Suprapubic skin (tissue), 4 donors: ENCODE data around the gene RASD1. TPM values are rescaled to one million over a fixed set of nuclear protein-coding genes. Genes with fewer than 3 reads are reported as not detected.

Source experiments
- DNase-seq, 2 donors: peaks; one replicate each; pipeline ENCODE4 v3.0.0-alpha.2; 2019; ENCODE audit warnings: low spot score in 2 of 2
- H3K27ac ChIP-seq: fragments of 200-600 bp; sonication (generic); one replicate; pipeline ENCODE4 v1.5.1; 2019
- H3K27me3 ChIP-seq: fragments of 200-600 bp; sonication (generic); one replicate; pipeline ENCODE4 v1.5.1; 2019
- H3K36me3 ChIP-seq: fragments of 200-600 bp; sonication (generic); one replicate; pipeline ENCODE4 v1.5.1; 2019
- H3K4me1 ChIP-seq: fragments of 200-600 bp; sonication (generic); one replicate; pipeline ENCODE4 v1.5.1; 2019
- H3K4me3 ChIP-seq: fragments of 200-600 bp; sonication (generic); one replicate; pipeline ENCODE4 v1.5.1; 2019; ENCODE audit warnings: mild to moderate bottlenecking
- H3K9me3 ChIP-seq: fragments of 200-600 bp; sonication (generic); one replicate; pipeline ENCODE4 v1.5.1; 2019
- CTCF ChIP-seq, 2 donors: fragments of 200-600 bp in 1 of 2; fragments of 450-650 bp in 1 of 2; sonication (generic) in 1 of 2; IDR thresholded peaks; one replicate each; pipeline ENCODE4 v1.5.1; 2016 to 2019; ENCODE audit warnings: antibody characterized with exemption in 2 of 2, mild to moderate bottlenecking in 1 of 2, moderate library complexity in 1 of 2
- EP300 ChIP-seq: sonication (generic); formaldehyde crosslinking; IDR thresholded peaks from one replicate; pipeline ENCODE4 v1.6.1; 2017; ENCODE audit warnings: antibody characterized with exemption
- POLR2A ChIP-seq, 2 donors: fragments of 450-650 bp; IDR thresholded peaks; one replicate each; pipeline ENCODE4 v1.6.1; 2017; ENCODE audit warnings: antibody characterized with exemption in 2 of 2, mild to moderate bottlenecking in 2 of 2, moderate library complexity in 2 of 2
- POLR2AphosphoS5 ChIP-seq, 3 donors: sonication (generic); formaldehyde crosslinking; IDR thresholded peaks; one replicate each; pipeline ENCODE4 v1.6.1; 2017; ENCODE audit warnings: antibody characterized with exemption in 3 of 3
- WGBS: methylation state at CpG from one replicate; pipeline ENCODE4 v1.1.5; 2018; 5-methylcytosine and 5-hydroxymethylcytosine counted together
- total RNA-seq, 4 donors: library from RNA; depleted of rRNA; stranded (reverse); fragments of >200 nt; gene quantifications; one replicate each; pipeline ENCODE4 v1.1.0, GENCODE V29; 2016

RASD1 gene
- total RNA-seq, 4 donors from 2014 or later: 11.7 to 31.1 (median 21.5) TPM

- Histone ChIP-seq H3K9me3 (no peaks in the 10 kb centered on the region), H3K4me3 (no peak overlapping the region), H3K36me3 (no peaks in the 10 kb centered on the region), H3K27me3 (no peaks in the 10 kb centered on the region), H3K4me1 (no peaks in the 10 kb centered on the region), H3K27ac (no peak overlapping the region)
- no peak for TF ChIP-seq CTCF (IDR thresholded peaks at IDR 0.05)
- 91% methylated on average over 4 of the region's 4 CpGs for WGBS
- DNase-seq: no peak
Observed at GRCh38 chr17:17531156-17531555, 35.0 kb upstream of the RASD1 start.

DNA sequence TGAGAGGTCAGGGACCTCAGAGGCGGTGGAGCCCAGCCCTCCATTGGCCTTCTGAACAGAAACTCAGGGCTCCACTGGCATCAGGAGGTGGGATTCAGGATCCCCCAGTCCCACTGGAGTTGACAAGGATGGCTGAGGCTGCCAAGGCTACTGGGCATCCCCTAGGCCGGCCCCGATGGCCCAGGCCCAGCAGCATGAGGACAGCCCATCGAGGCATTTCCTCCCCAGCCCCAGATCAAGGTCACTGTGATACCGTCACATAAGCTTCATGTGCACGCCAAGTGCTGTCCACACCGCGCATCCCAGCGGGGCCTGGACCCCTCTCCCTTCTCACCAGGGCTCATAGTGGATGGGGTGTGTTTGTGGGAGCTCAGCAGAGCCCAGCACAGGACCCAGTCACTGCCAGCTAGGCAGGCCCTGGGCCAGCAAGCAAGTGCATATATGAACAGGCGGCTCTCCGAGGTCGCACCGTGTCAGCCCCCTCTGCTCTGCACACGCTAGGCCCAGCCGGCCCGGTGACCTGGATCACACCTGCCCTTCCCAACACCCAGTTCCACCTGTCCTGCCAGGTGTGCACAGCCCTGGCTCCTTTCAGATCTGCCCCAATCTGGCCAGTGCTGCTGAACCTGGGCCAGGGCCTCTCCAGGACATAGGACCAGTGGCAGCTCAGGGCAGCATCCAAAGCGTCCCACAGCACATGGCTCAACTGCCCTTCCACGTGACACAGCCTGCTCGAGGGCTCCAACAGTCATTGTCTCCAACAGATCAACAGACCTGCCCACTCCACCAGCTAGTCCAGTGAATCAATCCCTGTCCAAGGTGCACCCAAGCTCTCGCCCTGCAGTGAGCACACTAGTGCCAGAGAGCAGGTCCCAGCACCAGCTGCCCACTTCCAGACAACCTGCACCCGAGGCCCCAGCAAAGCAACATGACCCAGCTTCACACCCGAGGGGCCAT is 32.8 kb upstream of the RASD1 start:
- no peak for DNase-seq
- no peak overlapping the region for H3K4me3 ChIP-seq

GRCh38 chr17:17527956-17528500 is 31.8 kb upstream of the RASD1 start:
- Histone ChIP-seq H3K27ac (no peak overlapping the region), H3K4me3 (no peak overlapping the region), H3K27me3 (no peaks in the 10 kb centered on the region), H3K4me1 (no peaks in the 10 kb centered on the region), H3K9me3 (no peaks in the 10 kb centered on the region), H3K36me3 (no peaks in the 10 kb centered on the region)
- TF ChIP-seq POLR2AphosphoS5 (IDR thresholded peaks at IDR 0.05): no peak
- TF ChIP-seq POLR2A (IDR thresholded peaks at IDR 0.05): no peak
- no peak for TF ChIP-seq EP300
- no peak for TF ChIP-seq CTCF (IDR thresholded peaks at IDR 0.05)
- no peak for DNase-seq
- 89% methylated on average over 14 of the region's 17 CpGs for WGBS

More for the DNA sequence above, 32.8 kb upstream of the RASD1 start:
- no peaks in the 10 kb centered on the region for H3K27me3 ChIP-seq
- no peaks in the 10 kb centered on the region for H3K9me3 ChIP-seq
- 76% methylated on average over 13 of the region's 22 CpGs for WGBS
- no peaks in the 10 kb centered on the region for H3K36me3 ChIP-seq
- TF ChIP-seq CTCF (IDR thresholded peaks at IDR 0.05) (no peak), EP300 (no peak), POLR2A (IDR thresholded peaks at IDR 0.05) (no peak), POLR2AphosphoS5 (IDR thresholded peaks at IDR 0.05) (no peak)
- no peaks in the 10 kb centered on the region for H3K4me1 ChIP-seq
- H3K27ac ChIP-seq: no peak overlapping the region

DNA sequence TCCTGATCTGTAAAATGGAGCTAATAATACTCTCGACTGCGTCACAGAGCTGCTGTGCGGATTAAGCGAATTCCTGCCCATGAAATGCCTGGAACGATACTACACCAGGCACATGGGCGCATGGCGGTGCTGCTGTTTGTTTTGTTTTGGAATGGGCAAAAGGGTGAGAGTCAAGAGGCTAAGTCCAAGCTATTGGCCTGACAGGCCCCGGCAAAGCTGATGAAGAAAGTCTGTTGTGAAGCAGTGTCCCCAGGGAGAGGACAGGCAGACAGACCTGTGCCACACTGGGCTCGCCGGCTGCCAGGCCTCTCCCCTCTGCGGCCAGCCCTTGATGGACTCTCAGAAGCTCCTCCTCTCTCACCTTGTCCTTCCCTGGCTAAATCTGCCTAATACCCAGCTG is 31.3 kb upstream of the RASD1 start:
- DNase-seq: no peak
- Histone ChIP-seq H3K9me3 (no peaks in the 10 kb centered on the region), H3K4me1 (no peaks in the 10 kb centered on the region), H3K4me3 (no peak overlapping the region), H3K27ac (no peak overlapping the region), H3K36me3 (no peaks in the 10 kb centered on the region), H3K27me3 (no peaks in the 10 kb centered on the region)
- no peak for TF ChIP-seq POLR2A (IDR thresholded peaks at IDR 0.05)
- TF ChIP-seq CTCF (IDR thresholded peaks at IDR 0.05): no peak
- no peak for TF ChIP-seq EP300
- TF ChIP-seq POLR2AphosphoS5 (IDR thresholded peaks at IDR 0.05): no peak
- 92% methylated on average over 9 of the region's 11 CpGs for WGBS

DNA sequence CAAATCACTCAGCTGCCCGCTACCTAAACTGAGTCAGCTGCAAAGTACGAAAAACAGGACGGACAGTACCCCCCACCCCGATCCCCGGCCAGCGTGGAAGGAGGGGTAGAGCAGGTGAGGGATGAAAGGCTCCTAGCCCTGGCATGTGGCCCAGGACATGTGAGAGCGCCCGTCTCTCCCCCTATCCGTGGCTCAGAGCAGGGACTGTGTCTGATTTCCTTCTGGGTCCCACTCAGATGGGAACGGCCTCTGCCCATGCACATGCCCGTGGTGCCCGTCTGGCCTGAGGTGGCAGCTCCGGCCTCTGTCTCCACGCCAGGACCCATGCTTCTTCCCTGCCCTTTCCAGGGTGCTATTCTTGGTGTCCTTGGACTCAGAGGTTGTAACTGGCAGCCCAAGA is 30.2 kb upstream of the RASD1 start:
- WGBS: 67% methylated on average over 8 of the region's 14 CpGs
- H3K4me1 ChIP-seq: no peaks in the 10 kb centered on the region
- no peak for DNase-seq

More for the DNA sequence above, 30.2 kb upstream of the RASD1 start:
- Histone ChIP-seq H3K4me3 (no peak overlapping the region), H3K27me3 (no peaks in the 10 kb centered on the region), H3K9me3 (no peaks in the 10 kb centered on the region), H3K36me3 (peaks cover 6% of the 10 kb centered on the region), H3K27ac (no peak overlapping the region)
- TF ChIP-seq POLR2AphosphoS5 (IDR thresholded peaks at IDR 0.05) (no peak), CTCF (IDR thresholded peaks at IDR 0.05) (no peak), POLR2A (IDR thresholded peaks at IDR 0.05) (no peak)
